GM21786 (cell line): ENCODE results near the gene SSNA1.

Experiments
- ATAC-seq: cut with Tn5 transposase; IDR thresholded peaks from one replicate; pipeline ENCODE4 v1.9.1; 2021; ENCODE audit not compliant: unreplicated experiment

The SSNA1 gene

GRCh38 chr9:137181680-137182079 is 6.8 kb upstream of the SSNA1 start:
- ATAC-seq = no peak

- ATAC-seq = no peak
Observed at GRCh38 chr9:137182836-137183235, 5.6 kb upstream of the SSNA1 start.

DNA sequence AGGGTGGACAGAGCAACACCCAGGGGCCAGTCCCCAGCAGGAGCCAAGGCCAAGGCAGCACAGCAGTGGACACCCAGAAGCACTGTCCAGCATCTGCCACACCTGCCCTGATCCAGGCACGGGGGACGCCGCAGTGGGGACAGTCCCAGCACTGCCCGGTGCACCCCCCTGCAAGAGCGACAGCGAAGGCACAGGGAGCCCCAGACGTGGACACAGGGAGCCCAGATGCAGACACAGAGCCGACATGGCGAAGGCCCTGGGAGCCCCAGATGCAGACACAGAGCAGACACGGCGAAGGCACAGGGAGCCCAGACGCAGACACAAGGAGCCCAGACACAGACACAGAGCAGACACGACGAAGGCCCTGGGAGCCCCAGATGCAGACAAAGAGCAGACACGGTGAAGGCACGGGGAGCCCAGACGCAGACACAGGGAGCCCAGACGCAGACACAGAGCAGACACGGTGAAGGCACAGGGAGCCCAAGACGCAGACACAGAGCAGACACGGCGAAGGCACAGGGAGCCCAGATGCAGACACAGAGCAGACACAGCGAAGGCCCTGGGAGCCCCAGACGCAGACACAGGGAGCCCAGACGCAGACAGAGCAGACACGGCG is 4.4 kb upstream of the SSNA1 start:
- ATAC-seq = no peak

- ATAC-seq = no peak
Observed at GRCh38 chr9:137184881-137185660, 3.4 kb upstream of the SSNA1 start.

DNA sequence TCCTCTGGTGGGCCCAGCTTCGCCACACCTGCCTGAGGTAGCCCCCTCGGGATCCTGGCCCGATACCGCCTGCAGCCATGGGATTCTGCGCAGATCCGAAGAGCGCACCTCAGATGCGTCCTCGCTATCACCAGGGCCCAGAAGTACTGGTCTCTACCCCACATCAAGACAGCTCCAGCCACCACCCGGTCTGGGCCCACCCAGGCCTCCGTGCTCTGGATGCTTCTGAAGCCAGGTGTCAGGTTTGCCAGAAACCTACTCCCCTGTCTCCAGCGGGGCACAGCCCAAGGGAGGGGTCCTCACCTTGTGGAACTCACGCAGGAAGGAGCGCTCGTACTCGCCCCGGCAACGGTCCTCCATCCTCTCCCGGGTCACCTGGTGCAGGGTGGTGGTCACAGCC is 2.6 kb upstream of the SSNA1 start:
- no peak for ATAC-seq

GRCh38 chr9:137186385-137186784 is 2.1 kb upstream of the SSNA1 start:
- ATAC-seq = no peak

DNA sequence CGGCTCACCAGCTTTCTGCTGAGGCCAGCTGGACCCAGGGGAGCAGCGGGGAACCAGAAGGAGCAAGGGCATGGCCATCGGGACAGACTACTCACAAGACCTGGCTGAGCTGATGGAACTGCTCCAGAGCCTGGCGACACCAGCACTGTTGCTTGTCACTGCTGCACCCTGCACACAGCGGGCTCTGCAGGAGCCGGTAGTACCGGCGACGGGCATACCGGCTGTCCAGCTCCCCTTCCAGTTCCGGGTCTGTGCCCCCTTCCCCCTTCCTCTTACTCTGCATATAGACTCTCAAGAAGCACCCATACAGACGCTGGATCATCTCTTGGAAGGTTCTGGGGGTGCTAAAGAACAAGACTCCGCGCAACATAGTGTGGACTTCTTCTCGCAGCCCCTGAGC is 1.1 kb upstream of the SSNA1 start:
- no peak for ATAC-seq

DNA sequence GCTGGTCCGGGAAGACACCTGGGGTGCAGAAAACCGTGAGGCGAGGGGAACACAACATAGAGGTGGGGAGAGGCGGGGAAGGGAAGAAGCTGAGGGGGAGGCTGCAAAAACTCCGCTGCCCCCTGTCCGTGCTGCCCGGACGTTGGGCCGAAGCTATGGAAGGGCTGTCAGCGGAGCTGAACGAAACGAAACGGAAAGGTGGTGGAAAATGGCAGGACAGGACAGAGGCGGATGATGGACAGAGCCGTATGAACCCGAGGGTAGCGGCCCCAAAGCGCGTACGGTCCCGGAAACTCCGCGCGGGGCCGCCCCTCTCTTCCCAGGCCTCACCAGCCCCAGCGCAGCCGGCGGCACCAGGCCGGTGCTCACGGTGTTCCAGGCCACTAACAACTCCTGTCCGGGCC is 388 bp upstream of the SSNA1 start:
- no peak for ATAC-seq

- no peak for ATAC-seq
Observed at GRCh38 chr9:137189297-137190295, 1.1 kb downstream of the SSNA1 start.

DNA sequence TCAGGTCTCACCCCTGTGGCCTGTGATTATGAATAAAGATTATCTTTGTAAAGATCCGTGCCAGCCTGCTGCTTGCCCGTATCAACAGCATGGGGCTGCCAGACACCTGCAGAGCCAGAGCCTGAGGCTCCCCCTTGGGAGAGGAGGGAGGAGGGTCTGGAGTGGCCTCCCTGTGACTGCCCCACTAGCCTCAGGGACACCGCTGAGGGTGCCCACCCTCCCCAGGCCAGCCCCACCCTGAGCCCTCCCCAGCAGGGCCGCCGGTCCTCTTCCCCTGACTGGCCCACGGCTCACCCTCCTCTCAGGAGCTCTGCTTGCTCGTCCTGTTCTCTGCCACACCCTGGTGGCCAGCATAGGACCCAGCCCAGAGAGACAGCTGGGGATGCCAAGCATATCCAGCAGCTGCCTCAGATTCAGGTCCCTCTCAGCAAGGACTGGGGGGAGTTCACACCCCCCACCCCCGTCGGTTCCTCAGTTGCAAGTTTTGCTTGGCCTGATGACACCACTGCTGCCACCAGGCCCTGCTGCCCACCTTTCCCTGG is 1.9 kb downstream of the SSNA1 start:
- no peak for ATAC-seq

- no peak for ATAC-seq
Observed at GRCh38 chr9:137191245-137191644, 2.8 kb downstream of the SSNA1 start.

GRCh38 chr9:137191691-137192447 is 3.4 kb downstream of the SSNA1 start:
- ATAC-seq = no peak

GRCh38 chr9:137192448-137192780 is 3.9 kb downstream of the SSNA1 start:
- no peak for ATAC-seq

- ATAC-seq = no peak
Observed at GRCh38 chr9:137192859-137193258, 4.4 kb downstream of the SSNA1 start.

GRCh38 chr9:137193771-137194170 is 5.3 kb downstream of the SSNA1 start:
- no peak for ATAC-seq

GRCh38 chr9:137194388-137194787 is 5.9 kb downstream of the SSNA1 start:
- ATAC-seq = no peak

- no peak for ATAC-seq
Observed at GRCh38 chr9:137194909-137195308, 6.4 kb downstream of the SSNA1 start.

DNA sequence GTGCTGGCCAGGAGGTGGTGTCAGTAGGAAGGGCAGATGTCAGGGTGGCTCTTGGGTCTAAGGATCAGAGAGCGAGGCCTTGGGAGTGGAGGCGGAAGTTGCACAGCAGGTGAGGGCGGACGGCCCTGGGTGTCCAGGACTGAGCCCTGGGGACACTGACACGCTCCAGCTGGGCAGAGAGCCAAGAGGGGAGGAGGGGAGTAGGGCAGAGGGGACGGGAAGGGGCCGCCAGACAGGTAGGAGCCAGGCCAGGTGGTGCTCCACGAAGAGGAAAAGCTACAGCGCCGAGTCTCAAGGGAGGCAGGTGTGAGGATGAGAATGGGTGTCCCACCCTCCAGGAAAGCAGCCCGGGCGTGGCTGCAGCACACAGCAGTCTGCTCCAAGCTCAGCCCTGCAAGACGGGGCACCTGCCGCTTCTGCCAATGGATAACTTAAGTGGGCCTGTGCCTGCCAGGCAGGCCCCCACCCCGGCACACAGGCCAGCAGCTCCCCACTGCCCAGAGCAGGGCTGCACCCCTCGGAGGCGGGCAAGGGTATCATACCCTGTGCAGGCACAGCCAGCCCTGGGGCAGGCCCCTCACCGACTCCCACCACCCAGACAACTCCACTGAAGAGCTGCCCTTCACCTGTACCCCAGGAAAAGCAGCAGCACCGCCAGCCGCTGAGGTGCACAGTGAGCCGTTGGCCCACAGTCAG is 7.2 kb downstream of the SSNA1 start:
- no peak for ATAC-seq

- no peak for ATAC-seq
Observed at GRCh38 chr9:137198051-137198901, 9.8 kb downstream of the SSNA1 start.
